GM12878 (cell line): Measurements from ENCODE around the gene ZBTB8OS. TPM values are rescaled to one million over a fixed set of nuclear protein-coding genes. Genes with fewer than 3 reads are reported as not detected.

Experiments used
- ATAC-seq: fragments of 200-7000 bp; cut with Tn5 transposase; 3 replicates; pipeline ENCODE4 v1.9.1; 2020; ENCODE audit warnings: mild to moderate bottlenecking, moderate library complexity
- BruUV-seq: library from RNA; stranded (reverse); fragments of 400-500 nt; replicated peaks from 2 replicates; lab custom pipeline; 2021; lab: Mats Ljungman, UMichigan
- CTCF ChIA-PET: fragments of 300-600 bp; sonication (Branson Sonifier 250); formaldehyde crosslinking; extraction: SDS; loops from one replicate; lab custom pipeline; 2021; ENCODE audit warnings: inconsistent platforms; lab: Yijun Ruan, JAX
- POLR2A ChIA-PET: fragments of 350-600 bp; formaldehyde crosslinking; extraction: SDS; loops from one replicate; lab custom pipeline; 2021; ENCODE audit warnings: inconsistent platforms; lab: Charles Lee
- RAD21 ChIA-PET: fragments of 300-600 bp; sonication (Branson Sonifier 250); formaldehyde crosslinking; loops from one replicate; lab custom pipeline; 2023; ENCODE audit warnings: antibody characterized with exemption; ENCODE audit not compliant: unreplicated experiment; lab: Charles Lee
- SMC1A ChIA-PET: fragments of 300-600 bp; sonication (Branson Sonifier 250); formaldehyde crosslinking; loops from one replicate; lab custom pipeline; 2023; ENCODE audit not compliant: unreplicated experiment, uncharacterized antibody; lab: Charles Lee
- DNase-seq: peaks from one replicate; pipeline ENCODE4 v3.0.0-alpha.2; 2011; ENCODE audit warnings: low read depth, low spot score
- FAIRE-seq: peaks from 3 replicates; lab custom pipeline; 2011; peaks lifted over from hg19 to GRCh38; lab: Jason Lieb, UNC
- H2AFZ ChIP-seq: 2 replicates; pipeline ENCODE4 v1.6.0; 2011; ENCODE audit warnings: low read depth, low read length, control low read depth; ENCODE audit not compliant: control insufficient read depth
- H3K27ac ChIP-seq: 2 replicates; pipeline ENCODE4 v1.5.1; 2011; ENCODE audit warnings: control low read depth; ENCODE audit not compliant: control insufficient read depth, insufficient read depth
- H3K27me3 ChIP-seq, 2 experiments: replicated peaks in 1 of 2; 2 replicates each; pipeline versions ENCODE4 v1.6.0 to v1.6.1; 2011; ENCODE audit warnings: low read length in 1 of 2; ENCODE audit not compliant: control insufficient read depth in 2 of 2, insufficient read depth in 2 of 2
- H3K36me3 ChIP-seq, 2 experiments: 2 replicates each; pipeline ENCODE4 v1.5.1; 2011; ENCODE audit warnings: low read length in 1 of 2; ENCODE audit not compliant: control insufficient read depth in 2 of 2, insufficient read depth in 2 of 2
- H3K4me1 ChIP-seq: 2 replicates; pipeline ENCODE4 v1.6.1; 2011; ENCODE audit warnings: mild to moderate bottlenecking, low read length, moderate library complexity, mixed read lengths; ENCODE audit not compliant: control insufficient read depth, insufficient read depth
- H3K4me2 ChIP-seq: 2 replicates; pipeline ENCODE4 v1.6.0; 2011; ENCODE audit warnings: control low read depth; ENCODE audit not compliant: control insufficient read depth, insufficient read depth
- H3K4me3 ChIP-seq: fragments of 200-600 bp; sonication (generic); 2 replicates; pipeline ENCODE4 v1.5.1; 2016
- H3K79me2 ChIP-seq: 2 replicates; pipeline ENCODE4 v1.6.0; 2011; ENCODE audit warnings: low read length; ENCODE audit not compliant: control insufficient read depth, insufficient read depth
- H3K9ac ChIP-seq: 2 replicates; pipeline ENCODE4 v1.8.0; 2011; ENCODE audit warnings: low read length, control low read depth, mixed read lengths; ENCODE audit not compliant: control insufficient read depth, insufficient read depth
- H3K9me3 ChIP-seq: replicated peaks from 3 replicates; pipeline ENCODE4 v1.5.1; 2011; ENCODE audit warnings: mild to moderate bottlenecking, low read length; ENCODE audit not compliant: control insufficient read depth, insufficient read depth
- H4K20me1 ChIP-seq: 2 replicates; pipeline ENCODE4 v1.6.0; 2011; ENCODE audit not compliant: control insufficient read depth, insufficient read depth
- SPI1 ChIP-seq: IDR thresholded peaks from 2 replicates; pipeline ENCODE4 v1.6.1; 2011; ENCODE audit warnings: low read depth, mild to moderate bottlenecking, low read length, moderate library complexity, borderline replicate concordance; ENCODE audit not compliant: insufficient read depth
- ZNF384 ChIP-seq: IDR thresholded peaks from 2 replicates; pipeline ENCODE4 v1.6.1; 2012; ENCODE audit warnings: low read depth, mild to moderate bottlenecking, low read length, improper control_type of control experiment, borderline replicate concordance
- WGBS: methylation state at CpG from one replicate; pipeline ENCODE4 v1.1.6; 2016; ENCODE audit warnings: low lambda C conversion rate; ENCODE audit not compliant: insufficient replicate concordance, insufficient coverage; ENCODE audit errors: missing lambda C conversion rate; 5-methylcytosine and 5-hydroxymethylcytosine counted together
- in situ Hi-C: fragments of 300-500 bp; cut with MboI; formaldehyde crosslinking; loops from 9 replicates; pipeline ENCODE4 v1.14.3; 2018; ENCODE audit warnings: mixed read lengths
- intact Hi-C: fragments of 100-400 bp; cut with micrococcal nuclease; formaldehyde crosslinking; loops from one replicate; pipeline ENCODE4 v1.14.2; 2022; ENCODE audit not compliant: unreplicated experiment
- polyA plus RNA-seq, 11 experiments: library from polyadenylated mRNA; depleted of rRNA in 4 of 11; unstranded in 6 of 11; stranded (reverse) in 5 of 11; fragments of >200 nt; fragmentation: Nextera tagmentation in 4 of 11; fragmentation: Illumina TruSeq in 1 of 11; extraction: Ambion mirVana in 4 of 11; extraction: Trizol in 1 of 11; gene quantifications; 1 replicate in 1 of 11; 2 replicates in 10 of 11; pipeline versions ENCODE4 v1.2.1 to v1.2.3, GENCODE V29; 2011 to 2016; ENCODE audit warnings: inconsistent platforms in 2 of 11, missing spikeins in 2 of 11, low read depth in 1 of 11
- total RNA-seq, 4 experiments: library from RNA; depleted of rRNA in 3 of 4; stranded (reverse); fragments of >200 nt in 3 of 4; fragmentation: Illumina TruSeq in 1 of 4; extraction: Trizol in 1 of 4; gene quantifications; 2 replicates each; pipeline versions ENCODE4 v1.2.1 to v1.2.3, GENCODE V29; 2013 to 2021
- TF ChIP-seq, protein P1 (sequence below): fragments of 450-650 bp; IDR thresholded peaks from 2 replicates; pipeline ENCODE4 v1.6.1; 2017; ENCODE audit warnings: borderline replicate concordance

Gene ZBTB8OS
- total and polyA plus RNA-seq, 10 of the 15 experiments (the other 5 are each of a cell fraction or from before 2014, with no cell fraction given) = 77.8 to 350 (median 139) TPM

DNA sequence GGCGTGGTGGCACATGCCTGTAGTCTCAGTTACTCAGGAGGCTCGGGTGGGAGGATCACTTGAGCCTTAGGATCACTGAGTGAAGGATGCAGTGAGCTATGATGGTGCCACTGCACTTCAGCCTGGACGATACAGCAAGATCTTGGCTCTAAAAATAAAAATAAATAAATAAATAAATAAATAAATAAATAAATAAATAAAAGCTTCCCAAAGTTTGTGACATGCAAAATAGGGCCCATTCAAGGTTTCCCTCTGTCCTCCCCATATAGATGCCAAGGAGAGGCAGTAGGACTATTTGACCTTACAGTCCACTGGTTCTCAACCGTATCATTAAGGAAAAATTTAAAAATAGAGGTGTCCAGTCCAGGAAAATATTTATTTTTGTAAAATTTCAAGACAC lies 41.2 kb downstream of the ZBTB8OS start (continued):
- TF ChIP-seq, protein P1, sequence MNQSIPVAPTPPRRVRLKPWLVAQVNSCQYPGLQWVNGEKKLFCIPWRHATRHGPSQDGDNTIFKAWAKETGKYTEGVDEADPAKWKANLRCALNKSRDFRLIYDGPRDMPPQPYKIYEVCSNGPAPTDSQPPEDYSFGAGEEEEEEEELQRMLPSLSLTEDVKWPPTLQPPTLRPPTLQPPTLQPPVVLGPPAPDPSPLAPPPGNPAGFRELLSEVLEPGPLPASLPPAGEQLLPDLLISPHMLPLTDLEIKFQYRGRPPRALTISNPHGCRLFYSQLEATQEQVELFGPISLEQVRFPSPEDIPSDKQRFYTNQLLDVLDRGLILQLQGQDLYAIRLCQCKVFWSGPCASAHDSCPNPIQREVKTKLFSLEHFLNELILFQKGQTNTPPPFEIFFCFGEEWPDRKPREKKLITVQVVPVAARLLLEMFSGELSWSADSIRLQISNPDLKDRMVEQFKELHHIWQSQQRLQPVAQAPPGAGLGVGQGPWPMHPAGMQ = no peak

GRCh38 chr1:32606565-32607371 lies 43.6 kb downstream of the ZBTB8OS start:
- ChIA-PET SMC1A (interaction anchor here (0.7 to 1.5 kb wide), 3 partner anchors 9 to 85 kb away, joined by 3 to 4 read pairs (median 3); no protein-coding TSS in a partner anchor), POLR2A (no interaction called here), CTCF (interaction anchor here (0.9 kb wide), 1 partner anchor 87 kb away, joined by 3 read pairs; no protein-coding TSS in a partner anchor)
- Histone ChIP-seq H3K79me2 (no peaks in the 10 kb centered on the region), H3K27ac (no peak overlapping the region), H3K36me3 (no peaks in the 10 kb centered on the region; a peak in 1 of 4 replicates), H3K4me3 (no peak overlapping the region), H3K9ac (no peak overlapping the region), H3K4me2 (no peak overlapping the region), H3K4me1 (no peaks in the 10 kb centered on the region)
- intact Hi-C loops = no loop called here
- no peak for ATAC-seq
- 68% methylated on average over 11 of the region's 11 CpGs for WGBS
- no TSS peak for BruUV-seq
- 0 out of 2 replicates have a peak, but pooled peaks have one; percentile 12 for TF ChIP-seq SPI1
- no peak for TF ChIP-seq ZNF384
- TF ChIP-seq, all 136 proteins: peak for 1
- in situ Hi-C loops = no loop called here
- no peak for FAIRE-seq
- H3K9me3 ChIP-seq = no peaks in the 10 kb centered on the region
- RAD21 ChIA-PET = no interaction called here
- DNase-seq = no peak
- no peaks in the 10 kb centered on the region for H3K27me3 ChIP-seq
- H4K20me1 ChIP-seq = no peaks in the 10 kb centered on the region
- H2AFZ ChIP-seq = no peak overlapping the region
